Left lung (tissue), 10 donors: ENCODE measurements around the gene HNRNPM. TPM values are rescaled to one million over a fixed set of nuclear protein-coding genes. Genes with fewer than 3 reads are reported as not detected.
A peak's percentile ranks its signal among the peaks of the same experiment; 100 is the strongest.

Experiments
- ATAC-seq: fragments of 200-7000 bp; cut with Tn5 transposase; one replicate; pipeline ENCODE4 v1.9.1; 2020; ENCODE audit warnings: moderate library complexity
- DNase-seq, 4 donors: peaks; one replicate each; pipeline ENCODE4 v3.0.0-alpha.2; 2013 to 2020
- H3K27ac ChIP-seq, 2 donors: fragments of 200-600 bp; sonication (generic) in 1 of 2; one replicate each; pipeline versions ENCODE4 v1.5.0 to v1.8.0; 2020 to 2021
- H3K27me3 ChIP-seq, 2 donors: fragments of 200-600 bp; sonication (generic) in 1 of 2; one replicate each; pipeline versions ENCODE4 v1.5.0 to v1.8.0; 2020 to 2021
- H3K36me3 ChIP-seq, 2 donors: fragments of 200-600 bp; sonication (generic) in 1 of 2; one replicate each; pipeline versions ENCODE4 v1.5.0 to v1.8.0; 2020 to 2021
- H3K4me1 ChIP-seq, 2 donors: fragments of 200-600 bp; one replicate each; pipeline ENCODE4 v1.8.0; 2021
- H3K4me3 ChIP-seq, 2 donors: fragments of 200-600 bp; sonication (generic) in 1 of 2; one replicate each; pipeline versions ENCODE4 v1.5.0 to v1.8.0; 2020 to 2021; ENCODE audit warnings: mild to moderate bottlenecking in 1 of 2
- H3K9me3 ChIP-seq, 2 donors: fragments of 200-600 bp; sonication (generic) in 1 of 2; one replicate each; pipeline versions ENCODE4 v1.5.0 to v1.8.0; 2020 to 2021
- intact Hi-C, 2 donors: fragments of 100-400 bp; cut with DNase I; formaldehyde crosslinking; loops; one replicate each; pipeline versions ENCODE4 v1.11.2 to v1.14.2; 2022
- polyA plus RNA-seq, 6 donors: library from polyadenylated mRNA; unstranded; fragments of 120-200 nt; gene quantifications; one replicate each; pipeline ENCODE4 v1.2.1, GENCODE V29; 2013; ENCODE audit not compliant: insufficient read length in 6 of 6
- total RNA-seq, 2 donors: library from RNA; stranded (reverse); fragmentation: NEBNext Ultra II Directional; extraction: Animal tissue kit (Norgen Biotek cat#: 25700); gene quantifications; one replicate each; pipeline ENCODE4 v1.2.1, GENCODE V29; 2021
- TF ChIP-seq, protein P1 (sequence below), 2 donors: fragments of 200-600 bp; sonication (generic) in 1 of 2; IDR thresholded peaks; one replicate each; pipeline versions ENCODE4 v1.5.0 to v1.8.0; 2021; ENCODE audit warnings: antibody characterized with exemption in 2 of 2
- donor health status: DM: no; HTN: yes; CAD: no.
- donor health status: DM: no; HTN: no; CAD: no.

HNRNPM gene
- total and polyA plus RNA-seq, 8 donors = 121 to 382 (median 335) TPM

DNA sequence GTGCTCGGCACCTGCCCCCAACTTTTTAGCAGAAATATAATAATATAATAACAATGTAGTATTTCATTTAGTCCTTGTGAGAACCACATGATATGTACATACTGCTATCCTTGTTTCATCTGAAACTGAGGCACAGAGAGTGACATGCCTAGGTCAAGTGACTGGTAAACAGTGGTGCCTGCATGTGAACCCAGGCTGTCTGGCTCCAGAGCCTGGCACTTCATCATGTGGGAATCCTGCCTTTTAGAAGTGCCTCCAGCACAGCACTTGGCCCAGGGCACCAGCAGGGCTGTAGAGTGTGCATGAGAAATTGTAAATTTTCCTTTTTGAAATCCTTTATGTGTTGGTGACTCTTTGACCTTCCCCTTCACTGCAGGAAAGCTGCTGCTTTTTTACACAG, 30.2 kb downstream of the HNRNPM start:
- H3K27me3 ChIP-seq = no peaks in the 10 kb centered on the region
- H3K9me3 ChIP-seq = no peaks in the 10 kb centered on the region
- intact Hi-C loops = no loop called here
- no peak overlapping the region for H3K27ac ChIP-seq
- TF ChIP-seq, protein P1, sequence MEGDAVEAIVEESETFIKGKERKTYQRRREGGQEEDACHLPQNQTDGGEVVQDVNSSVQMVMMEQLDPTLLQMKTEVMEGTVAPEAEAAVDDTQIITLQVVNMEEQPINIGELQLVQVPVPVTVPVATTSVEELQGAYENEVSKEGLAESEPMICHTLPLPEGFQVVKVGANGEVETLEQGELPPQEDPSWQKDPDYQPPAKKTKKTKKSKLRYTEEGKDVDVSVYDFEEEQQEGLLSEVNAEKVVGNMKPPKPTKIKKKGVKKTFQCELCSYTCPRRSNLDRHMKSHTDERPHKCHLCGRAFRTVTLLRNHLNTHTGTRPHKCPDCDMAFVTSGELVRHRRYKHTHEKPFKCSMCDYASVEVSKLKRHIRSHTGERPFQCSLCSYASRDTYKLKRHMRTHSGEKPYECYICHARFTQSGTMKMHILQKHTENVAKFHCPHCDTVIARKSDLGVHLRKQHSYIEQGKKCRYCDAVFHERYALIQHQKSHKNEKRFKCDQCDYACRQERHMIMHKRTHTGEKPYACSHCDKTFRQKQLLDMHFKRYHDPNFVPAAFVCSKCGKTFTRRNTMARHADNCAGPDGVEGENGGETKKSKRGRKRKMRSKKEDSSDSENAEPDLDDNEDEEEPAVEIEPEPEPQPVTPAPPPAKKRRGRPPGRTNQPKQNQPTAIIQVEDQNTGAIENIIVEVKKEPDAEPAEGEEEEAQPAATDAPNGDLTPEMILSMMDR (IDR thresholded peaks at IDR 0.05) = no peak
- H3K4me3 ChIP-seq = no peak overlapping the region
- ATAC-seq = no peak
- no peak for DNase-seq
- peaks cover 0 to 53% of the 10 kb centered on the region in 2 donors for H3K4me1 ChIP-seq
- peaks cover 0 to 97% of the 10 kb centered on the region in 2 donors for H3K36me3 ChIP-seq

DNA sequence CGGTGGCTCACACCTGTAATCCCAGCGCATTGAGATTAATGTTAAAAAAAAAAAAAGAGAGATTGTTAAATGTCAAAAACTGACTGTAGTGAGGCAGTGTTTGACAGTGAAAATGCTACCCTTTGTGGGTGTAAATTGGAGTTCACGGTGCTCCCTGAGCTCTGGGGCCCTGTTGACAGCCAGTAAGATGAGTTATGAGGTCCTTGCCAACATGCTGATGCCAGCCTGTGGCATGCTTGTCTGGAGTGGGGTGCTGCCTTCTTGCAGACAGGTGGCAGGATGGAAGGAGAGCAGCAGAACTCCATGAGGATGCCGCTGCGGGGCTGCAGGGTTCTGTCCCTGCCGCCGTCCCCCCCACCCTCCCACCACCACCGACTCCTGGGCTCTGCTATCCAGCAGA, 31.7 kb downstream of the HNRNPM start:
- intact Hi-C loops = no loop called here
- DNase-seq (no peak), ATAC-seq (no peak)
- Histone ChIP-seq H3K4me1 (peaks cover 4 to 67% of the 10 kb centered on the region in 2 donors), H3K36me3 (peaks cover 0 to 92% of the 10 kb centered on the region in 2 donors), H3K27ac (no peak overlapping the region), H3K27me3 (no peaks in the 10 kb centered on the region), H3K9me3 (no peaks in the 10 kb centered on the region), H3K4me3 (no peak overlapping the region)
- TF ChIP-seq, protein P1 (IDR thresholded peaks at IDR 0.05) = no peak

DNA sequence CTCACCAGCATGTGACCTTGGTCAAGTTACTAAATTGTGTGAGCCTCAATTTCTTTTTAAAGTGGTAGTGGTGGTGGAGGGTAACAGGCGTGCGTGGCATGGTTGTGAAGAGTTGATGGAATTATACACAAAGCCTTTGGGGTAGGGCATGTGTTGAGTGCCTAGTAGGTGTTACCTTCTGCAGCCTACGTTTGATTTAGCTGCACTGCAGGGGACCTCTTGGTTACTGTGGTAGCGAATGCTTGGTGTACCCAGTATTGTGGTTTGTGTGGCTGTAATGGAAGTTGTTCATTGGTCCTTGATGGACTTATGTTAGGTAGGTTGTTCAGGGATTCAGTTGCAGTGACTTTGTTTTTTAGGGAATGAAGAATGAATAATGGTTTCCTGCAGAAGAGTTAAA, 33.1 kb downstream of the HNRNPM start:
- peaks cover 4 to 67% of the 10 kb centered on the region in 2 donors for H3K4me1 ChIP-seq
- DNase-seq (no peak), ATAC-seq (no peak)
- TF ChIP-seq, protein P1 (IDR thresholded peaks at IDR 0.05) = no peak
- H3K4me3 ChIP-seq = no peak overlapping the region
- no peaks in the 10 kb centered on the region for H3K9me3 ChIP-seq
- intact Hi-C loops = no loop called here
- no peaks in the 10 kb centered on the region for H3K27me3 ChIP-seq
- no peak overlapping the region for H3K27ac ChIP-seq
- peaks cover 0 to 92% of the 10 kb centered on the region in 2 donors for H3K36me3 ChIP-seq

DNA sequence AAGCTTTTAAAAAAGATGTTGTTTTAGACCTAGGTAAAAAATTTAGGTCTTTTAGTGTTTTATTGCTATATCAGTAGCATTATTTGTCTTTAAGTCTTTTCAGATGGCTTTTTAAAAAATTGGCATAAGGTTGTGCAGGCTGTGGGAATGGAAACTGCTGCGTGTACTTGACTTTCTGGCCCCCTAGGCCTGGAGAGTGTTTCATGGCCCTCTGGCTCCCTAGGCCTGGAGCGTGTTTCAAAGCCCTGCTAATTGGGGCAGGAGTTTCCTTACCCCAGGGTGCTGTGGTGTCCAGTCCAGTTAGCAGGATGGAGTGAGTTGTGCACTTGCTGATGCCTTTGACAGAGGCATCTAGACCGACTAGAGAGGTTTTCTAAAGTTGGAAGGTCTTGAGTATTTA, 33.8 kb downstream of the HNRNPM start:
- no peak overlapping the region for H3K4me3 ChIP-seq
- H3K27me3 ChIP-seq = no peaks in the 10 kb centered on the region
- H3K36me3 ChIP-seq = peaks cover 0 to 91% of the 10 kb centered on the region in 2 donors
- H3K4me1 ChIP-seq = peaks cover 4 to 67% of the 10 kb centered on the region in 2 donors
- intact Hi-C loops = no loop called here
- ATAC-seq (no peak), DNase-seq (no peak)
- H3K9me3 ChIP-seq = no peaks in the 10 kb centered on the region
- H3K27ac ChIP-seq = no peak overlapping the region
- TF ChIP-seq, protein P1 (IDR thresholded peaks at IDR 0.05) = no peak

DNA sequence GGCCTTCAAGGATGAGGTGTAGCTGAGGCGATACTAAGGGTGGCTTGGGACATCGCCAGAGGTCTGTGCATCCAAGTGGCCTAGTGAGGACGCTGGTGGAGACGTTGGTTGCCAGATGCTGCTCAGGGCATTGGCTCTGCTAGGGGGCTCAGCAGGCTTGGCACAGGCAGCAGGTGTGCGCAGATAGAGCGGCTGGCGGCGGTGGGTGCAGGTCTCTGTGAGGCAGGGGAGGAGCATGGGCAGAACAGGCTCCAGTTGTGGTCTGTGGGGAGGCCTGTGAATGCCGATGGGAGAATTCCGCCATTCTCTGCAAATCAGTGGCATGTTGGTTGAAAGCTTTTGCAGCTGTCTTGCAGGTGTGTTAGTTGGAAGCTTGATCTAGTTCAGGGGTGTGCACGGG, 36.4 kb downstream of the HNRNPM start:
- no peak for ATAC-seq

More for the DNA sequence above, 36.4 kb downstream of the HNRNPM start:
- H3K27me3 ChIP-seq = no peaks in the 10 kb centered on the region
- H3K4me1 ChIP-seq = peaks cover 4 to 80% of the 10 kb centered on the region in 2 donors
- TF ChIP-seq, protein P1 (IDR thresholded peaks at IDR 0.05) = no peak
- H3K4me3 ChIP-seq = no peak overlapping the region
- intact Hi-C loops = no loop called here
- peak in 1 of 4 donors; percentile 81 for DNase-seq
- H3K27ac ChIP-seq = peak overlapping the region; percentile 18 to 53
- H3K36me3 ChIP-seq = peaks cover 2 to 91% of the 10 kb centered on the region in 2 donors
- H3K9me3 ChIP-seq = no peaks in the 10 kb centered on the region
